Caco-2 (cell line): ENCODE data around the gene ST3GAL3. TPM values are rescaled to one million over a fixed set of nuclear protein-coding genes. Genes with fewer than 3 reads are reported as not detected.
"Not testable (repeated sequence)": the region's sequence is repeated elsewhere in the genome, so short reads cannot be mapped to it uniquely, and the experiment has no call there.

ENCODE experiments used
- BruUV-seq: library from RNA; stranded (reverse); fragments of 400-500 nt; replicated peaks from 2 replicates; lab custom pipeline; 2021; lab: Mats Ljungman, UMichigan
- CTCF ChIA-PET: fragments of 300-600 bp; sonication (Branson Sonifier 250); formaldehyde crosslinking; loops from one replicate; lab custom pipeline; 2022; ENCODE audit warnings: antibody characterized with exemption; lab: Charles Lee
- POLR2A ChIA-PET: fragments of 300-600 bp; sonication (Branson Sonifier 250); formaldehyde crosslinking; loops from one replicate; lab custom pipeline; 2022; ENCODE audit warnings: antibody characterized with exemption; lab: Charles Lee
- DNase-seq, 2 experiments: peaks; one replicate each; pipeline versions ENCODE4 v3.0.0 to v3.0.0-alpha.2; 2020 to 2022
- H3K27me3 ChIP-seq: replicated peaks from 2 replicates; pipeline ENCODE4 v1.6.0; 2011; ENCODE audit warnings: low read length; ENCODE audit not compliant: control insufficient read depth, insufficient read depth
- H3K36me3 ChIP-seq: 2 replicates; pipeline ENCODE4 v1.5.1; 2011; ENCODE audit warnings: low read length; ENCODE audit not compliant: control insufficient read depth, insufficient read depth
- H3K4me1 ChIP-seq: fragments of 250-450 bp; sonication (Bioruptor Pico); 2 replicates; pipeline ENCODE4 v1.5.1; 2020; ENCODE audit warnings: mild to moderate bottlenecking
- H3K4me3 ChIP-seq: 2 replicates; pipeline ENCODE4 v1.5.1; 2011; ENCODE audit warnings: low read depth, mild to moderate bottlenecking, control low read depth, low read length
- H3K9me3 ChIP-seq: fragments of 250-450 bp; sonication (Bioruptor Pico); 2 replicates; pipeline ENCODE4 v1.5.1; 2020; ENCODE audit warnings: mild to moderate bottlenecking, moderate library complexity
- H3K27ac Mint-ChIP-seq: one replicate; pipeline ENCODE4 v1.8.0; 2022; ENCODE audit warnings: mixed read lengths; ENCODE audit not compliant: unreplicated experiment
- H3K27me3 Mint-ChIP-seq: one replicate; pipeline ENCODE4 v1.8.0; 2022; ENCODE audit warnings: mixed read lengths; ENCODE audit not compliant: insufficient read depth, unreplicated experiment
- H3K36me3 Mint-ChIP-seq: one replicate; pipeline ENCODE4 v1.8.0; 2022; ENCODE audit warnings: mild to moderate bottlenecking, mixed read lengths; ENCODE audit not compliant: insufficient read depth, unreplicated experiment
- H3K4me1 Mint-ChIP-seq: one replicate; pipeline ENCODE4 v1.8.0; 2022; ENCODE audit warnings: low read depth, mixed read lengths; ENCODE audit not compliant: unreplicated experiment
- H3K4me3 Mint-ChIP-seq: one replicate; pipeline ENCODE4 v1.8.0; 2022; ENCODE audit warnings: mild to moderate bottlenecking, moderate library complexity, mixed read lengths; ENCODE audit not compliant: unreplicated experiment
- H3K9me3 Mint-ChIP-seq: one replicate; pipeline ENCODE4 v1.8.0; 2022; ENCODE audit warnings: mixed read lengths; ENCODE audit not compliant: unreplicated experiment
- CTCF ChIP-seq, 2 experiments: fragments of 200-600 bp in 1 of 2; IDR thresholded peaks; 1 replicate in 1 of 2; 2 replicates in 1 of 2; pipeline versions ENCODE4 v1.5.1 to v1.8.0; 2011 to 2022; ENCODE audit warnings: antibody characterized with exemption in 1 of 2, control low read depth in 1 of 2, inconsistent platforms in 1 of 2, low read depth in 1 of 2, low read length in 1 of 2, mild to moderate bottlenecking in 1 of 2, moderate library complexity in 1 of 2; ENCODE audit not compliant: insufficient read depth in 1 of 2, severe bottlenecking in 1 of 2, unreplicated experiment in 1 of 2
- intact Hi-C: fragments of 100-400 bp; cut with micrococcal nuclease; formaldehyde crosslinking; loops from one replicate; pipeline ENCODE4 v1.10.0; 2022; ENCODE audit not compliant: unreplicated experiment
- total RNA-seq: library from RNA; stranded (reverse); gene quantifications from 2 replicates; pipeline ENCODE4 v1.2.3, GENCODE V29; 2022

ST3GAL3 gene
- total RNA-seq, 1 experiment from 2014 or later = 5.6 TPM

GRCh38 chr1:43776043-43776761 lies 68.9 kb downstream of the ST3GAL3 start:
- Mint-ChIP-seq H3K4me1 (no peaks in the 10 kb centered on the region), H3K27ac (no peak overlapping the region), H3K9me3 (no peaks in the 10 kb centered on the region), H3K4me3 (no peak overlapping the region), H3K27me3 (no peaks in the 10 kb centered on the region), H3K36me3 (no peaks in the 10 kb centered on the region)
- POLR2A ChIA-PET = no interaction called here
- Histone ChIP-seq H3K4me3 (no peak overlapping the region), H3K9me3 (no peaks in the 10 kb centered on the region), H3K4me1 (no peaks in the 10 kb centered on the region), H3K27me3 (no peaks in the 10 kb centered on the region), H3K36me3 (no peaks in the 10 kb centered on the region)
- CTCF ChIA-PET = no interaction called here
- no peak for DNase-seq
- intact Hi-C loops = no loop called here
- no TSS peak for BruUV-seq
- TF ChIP-seq CTCF (IDR thresholded peaks at IDR 0.05; ENCODE audit: insufficient read depth in 1 of 2, low read depth in 1 of 2, low read length in 1 of 2, severe bottlenecking in 1 of 2, unreplicated experiment in 1 of 2) = no peak

DNA sequence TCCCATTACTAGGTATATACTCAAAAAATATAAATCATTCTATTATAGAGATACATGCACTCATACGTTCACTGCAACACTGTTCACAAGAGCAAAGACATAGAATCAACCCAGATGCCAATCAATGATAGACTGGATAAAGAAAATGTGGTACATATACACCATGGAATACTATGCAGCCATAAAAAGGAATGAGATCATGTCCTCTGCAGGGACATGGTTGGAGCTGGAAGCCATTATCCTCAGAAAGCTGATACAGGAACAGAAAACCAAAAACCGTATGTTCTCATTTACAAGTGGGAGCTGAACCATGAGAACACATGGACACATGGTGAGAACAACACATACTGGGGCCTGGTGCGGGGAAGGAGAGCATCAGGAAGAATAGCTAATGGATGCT lies 70.6 kb downstream of the ST3GAL3 start:
- H3K36me3 ChIP-seq, H3K27me3 ChIP-seq, H3K9me3 Mint-ChIP-seq, H3K36me3 Mint-ChIP-seq, CTCF ChIA-PET, H3K27me3 Mint-ChIP-seq, H3K4me1 ChIP-seq, intact Hi-C loops, DNase-seq, H3K4me1 Mint-ChIP-seq, H3K9me3 ChIP-seq, BruUV-seq, H3K4me3 ChIP-seq, H3K27ac Mint-ChIP-seq, H3K4me3 Mint-ChIP-seq, POLR2A ChIA-PET: not testable (repeated sequence)

- intact Hi-C loops = no loop called here
- no peaks in the 10 kb centered on the region for H3K4me1 ChIP-seq
- CTCF ChIA-PET = no interaction called here
Observed at GRCh38 chr1:43779266-43779665, 71.9 kb downstream of the ST3GAL3 start.

More at GRCh38 chr1:43779266-43779665, 71.9 kb downstream of the ST3GAL3 start:
- no peaks in the 10 kb centered on the region for H3K27me3 Mint-ChIP-seq
- POLR2A ChIA-PET = no interaction called here
- H3K9me3 Mint-ChIP-seq = no peaks in the 10 kb centered on the region
- no peak for TF ChIP-seq CTCF (IDR thresholded peaks at IDR 0.05; ENCODE audit: insufficient read depth in 1 of 2, low read depth in 1 of 2, low read length in 1 of 2, severe bottlenecking in 1 of 2, unreplicated experiment in 1 of 2)
- no peak overlapping the region for H3K27ac Mint-ChIP-seq
- BruUV-seq = no TSS peak
- H3K4me3 ChIP-seq = no peak overlapping the region
- H3K9me3 ChIP-seq = no peaks in the 10 kb centered on the region
- no peak overlapping the region for H3K4me3 Mint-ChIP-seq
- H3K36me3 Mint-ChIP-seq = no peaks in the 10 kb centered on the region
- H3K4me1 Mint-ChIP-seq = no peaks in the 10 kb centered on the region
- no peak for DNase-seq
- no peaks in the 10 kb centered on the region for H3K27me3 ChIP-seq
- H3K36me3 ChIP-seq = no peaks in the 10 kb centered on the region
